Middle frontal gyrus (tissue), 1 donor: ENCODE data around the gene ITIH3.

Experiments
- DNase-seq: peaks from one replicate; pipeline ENCODE4 v3.0.0-alpha.2; 2015; ENCODE audit warnings: low spot score; ENCODE audit errors: extremely low spot score

Gene ITIH3

DNA sequence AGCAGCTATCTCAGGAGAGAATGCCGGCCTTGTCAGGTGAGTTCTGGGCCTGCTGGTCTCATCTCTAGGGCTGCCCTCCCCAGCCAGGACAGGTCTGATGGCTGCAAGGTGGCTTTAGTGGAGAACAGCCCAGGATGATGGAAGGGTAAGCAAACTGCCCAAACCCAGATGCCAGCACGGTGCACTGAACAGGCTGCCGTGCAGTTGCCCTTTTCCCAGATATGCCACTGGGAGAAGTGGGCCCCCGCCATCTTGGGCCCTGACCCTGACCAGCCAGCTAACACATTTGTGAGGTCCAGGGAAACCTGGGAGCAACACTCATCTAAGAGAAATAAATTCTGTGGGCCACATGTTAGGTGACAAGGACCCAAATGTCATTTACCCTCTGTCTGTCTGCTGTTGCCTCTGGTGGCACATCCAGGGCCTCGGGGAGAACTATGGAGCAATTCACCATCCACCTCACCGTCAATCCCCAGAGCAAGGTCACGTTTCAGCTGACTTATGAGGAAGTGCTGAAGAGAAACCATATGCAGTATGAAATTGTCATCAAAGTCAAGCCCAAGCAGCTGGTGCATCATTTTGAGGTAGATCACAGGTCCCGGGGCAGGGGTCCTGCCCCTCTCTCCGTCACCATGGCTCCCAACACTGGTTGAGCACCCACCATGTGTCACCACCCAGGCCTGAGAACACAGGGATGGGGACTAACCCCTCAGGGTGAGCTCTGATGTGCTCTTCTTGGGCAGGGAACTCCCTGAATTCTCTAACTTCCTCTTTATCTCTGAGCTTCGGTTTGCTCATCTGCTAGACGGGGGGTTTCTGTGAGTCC is 15.4 kb upstream of the ITIH3 start:
- DNase-seq: no peak

DNA sequence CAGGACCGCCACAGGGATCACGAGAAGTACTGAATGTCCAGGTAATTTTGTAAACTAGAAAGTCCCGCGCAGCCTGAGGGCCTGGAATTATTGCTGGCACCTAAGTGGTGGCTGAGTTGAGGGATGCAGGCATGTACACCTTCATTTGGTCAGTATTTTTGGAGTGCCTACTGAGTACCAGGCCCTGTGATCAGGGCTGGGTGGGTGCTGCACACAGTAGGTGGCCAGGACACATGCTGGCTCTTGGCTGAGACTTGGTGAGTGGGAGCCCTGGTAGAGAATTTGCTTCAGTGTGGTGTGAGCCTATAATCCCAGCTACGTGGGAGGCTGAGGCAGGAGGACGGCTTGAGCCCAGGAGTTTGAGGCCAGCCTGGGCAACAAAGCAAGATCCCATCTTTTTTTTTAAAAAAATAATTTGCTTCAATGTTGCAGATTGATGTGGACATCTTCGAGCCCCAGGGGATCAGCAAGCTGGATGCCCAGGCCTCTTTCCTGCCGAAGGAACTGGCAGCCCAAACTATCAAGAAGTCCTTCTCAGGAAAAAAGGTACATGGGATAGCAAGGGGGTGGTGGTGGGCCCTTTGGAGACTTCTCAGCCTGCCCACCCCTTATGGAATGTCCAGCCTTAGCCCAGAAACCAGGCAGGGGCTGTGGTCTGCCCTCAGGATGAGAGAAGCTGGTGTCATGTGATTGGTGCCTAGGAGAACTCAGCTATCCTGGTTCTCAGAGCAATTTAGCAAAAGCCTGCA is 14.6 kb upstream of the ITIH3 start:
- no peak for DNase-seq

DNA sequence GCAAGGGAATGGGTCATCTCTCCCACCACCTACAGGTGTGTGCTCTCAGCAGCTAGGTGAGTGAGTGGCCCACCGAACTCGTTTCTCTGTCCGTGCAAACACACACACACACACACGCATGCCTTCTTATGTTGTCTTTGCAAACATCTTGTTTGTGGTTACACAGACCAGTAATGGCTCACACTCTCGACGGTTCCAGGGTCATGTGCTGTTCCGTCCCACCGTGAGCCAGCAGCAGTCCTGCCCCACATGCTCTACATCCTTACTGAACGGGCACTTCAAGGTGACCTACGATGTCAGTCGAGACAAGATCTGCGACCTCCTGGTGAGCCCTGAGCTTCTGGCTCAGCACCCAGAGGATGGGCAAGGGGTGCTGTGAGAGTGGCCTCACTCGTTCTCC is 12.9 kb upstream of the ITIH3 start:
- no peak for DNase-seq

DNA sequence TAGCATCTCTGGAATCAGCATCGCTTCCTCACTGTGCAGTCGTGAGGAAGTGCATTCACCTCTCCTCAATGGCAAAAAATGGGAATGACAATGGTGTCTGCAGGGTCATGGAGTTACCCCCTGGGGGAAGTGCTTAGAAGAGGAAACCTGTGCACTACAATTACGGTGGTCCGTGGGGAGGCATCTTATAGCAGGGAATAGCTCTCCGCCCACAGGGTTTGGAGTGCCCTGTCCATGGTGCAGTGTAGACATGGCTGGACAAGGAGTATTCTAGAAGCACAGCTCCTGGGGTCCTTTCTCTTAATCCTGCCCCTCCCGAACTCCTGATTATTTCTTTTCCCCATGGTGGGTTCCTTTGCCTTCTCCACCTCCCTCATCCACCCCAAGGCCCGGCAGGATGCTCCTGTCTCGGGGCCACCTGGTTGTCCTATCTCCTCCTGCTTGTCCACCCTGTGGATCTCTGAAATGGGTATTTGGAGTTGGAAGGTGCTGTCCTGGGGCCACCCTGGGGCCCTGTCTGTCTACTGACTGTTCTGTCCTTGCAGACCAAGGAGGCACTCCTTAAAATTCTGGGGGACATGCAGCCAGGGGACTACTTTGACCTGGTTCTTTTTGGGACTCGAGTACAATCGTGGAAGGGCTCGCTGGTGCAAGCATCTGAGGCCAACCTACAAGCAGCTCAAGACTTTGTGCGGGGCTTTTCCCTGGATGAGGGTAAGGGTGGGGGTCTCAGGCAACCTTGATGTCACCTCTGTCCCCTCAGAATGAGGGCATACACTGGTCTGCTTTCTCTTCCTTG is 12.0 kb upstream of the ITIH3 start:
- no peak for DNase-seq

DNA sequence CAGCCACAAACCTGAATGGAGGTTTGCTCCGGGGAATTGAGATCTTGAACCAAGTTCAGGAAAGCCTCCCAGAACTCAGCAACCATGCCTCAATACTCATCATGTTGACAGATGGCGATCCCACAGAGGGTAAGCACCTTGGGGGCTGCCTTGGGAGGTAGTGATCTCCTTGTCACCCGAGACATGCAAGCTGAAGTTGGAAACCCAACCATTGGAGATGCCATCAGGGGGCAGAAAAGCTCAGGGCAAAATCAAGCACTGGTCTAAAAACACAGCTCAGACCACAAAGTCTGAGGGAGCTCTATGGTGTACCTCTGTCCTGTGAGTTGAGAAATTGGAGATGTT is 11.4 kb upstream of the ITIH3 start:
- no peak for DNase-seq

DNA sequence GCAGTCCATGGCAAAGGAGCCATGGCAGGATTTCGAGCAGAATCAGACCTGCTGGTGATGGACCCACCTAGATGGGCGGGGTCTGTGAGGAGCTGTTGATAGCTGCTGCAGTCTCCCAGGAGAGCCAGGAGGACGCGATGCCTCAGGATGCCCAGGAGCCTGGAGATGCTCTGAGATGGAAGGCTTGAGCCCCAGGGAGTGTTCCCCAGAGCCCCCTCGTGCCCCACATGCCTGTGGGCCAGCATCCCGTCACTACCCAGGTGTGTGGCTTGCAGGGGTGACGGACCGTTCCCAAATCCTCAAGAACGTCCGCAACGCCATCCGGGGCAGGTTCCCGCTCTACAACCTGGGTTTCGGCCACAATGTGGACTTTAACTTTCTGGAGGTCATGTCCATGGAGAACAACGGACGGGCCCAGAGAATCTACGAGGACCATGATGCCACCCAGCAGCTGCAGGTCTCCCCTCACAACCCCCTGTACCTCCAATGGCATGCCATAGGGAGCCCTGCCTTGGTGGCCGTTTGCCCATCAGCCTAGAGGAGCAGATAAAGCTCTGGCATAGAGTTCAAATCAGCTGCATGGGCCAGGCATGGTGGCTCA is 10.5 kb upstream of the ITIH3 start:
- no peak for DNase-seq

DNA sequence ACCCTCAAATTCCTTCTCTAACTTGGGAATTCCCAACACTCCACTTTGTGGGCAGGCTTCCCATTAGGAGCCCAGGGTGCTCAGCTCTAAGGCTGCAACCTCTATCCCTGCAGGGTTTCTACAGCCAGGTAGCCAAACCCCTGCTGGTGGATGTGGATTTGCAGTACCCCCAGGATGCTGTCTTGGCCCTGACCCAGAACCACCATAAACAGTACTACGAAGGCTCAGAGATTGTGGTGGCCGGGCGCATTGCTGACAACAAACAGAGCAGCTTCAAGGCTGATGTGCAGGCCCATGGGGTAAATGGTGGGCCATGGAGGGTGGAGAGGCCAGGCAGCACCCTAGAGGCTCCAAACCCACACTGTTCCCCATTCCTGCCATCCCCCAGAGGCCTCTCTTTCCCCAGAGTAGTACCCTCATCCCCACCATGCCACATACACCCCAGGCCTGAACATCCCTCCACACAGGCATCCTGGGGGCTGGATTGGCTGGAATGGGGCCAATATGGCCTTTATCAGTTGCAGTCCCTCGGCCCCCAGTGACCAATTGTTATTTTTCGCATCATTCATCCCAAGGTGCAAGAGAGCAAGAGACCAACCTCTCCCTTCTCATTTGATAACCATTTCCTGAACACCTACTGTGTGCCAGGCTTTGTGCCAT is 9.5 kb upstream of the ITIH3 start:
- no peak for DNase-seq

DNA sequence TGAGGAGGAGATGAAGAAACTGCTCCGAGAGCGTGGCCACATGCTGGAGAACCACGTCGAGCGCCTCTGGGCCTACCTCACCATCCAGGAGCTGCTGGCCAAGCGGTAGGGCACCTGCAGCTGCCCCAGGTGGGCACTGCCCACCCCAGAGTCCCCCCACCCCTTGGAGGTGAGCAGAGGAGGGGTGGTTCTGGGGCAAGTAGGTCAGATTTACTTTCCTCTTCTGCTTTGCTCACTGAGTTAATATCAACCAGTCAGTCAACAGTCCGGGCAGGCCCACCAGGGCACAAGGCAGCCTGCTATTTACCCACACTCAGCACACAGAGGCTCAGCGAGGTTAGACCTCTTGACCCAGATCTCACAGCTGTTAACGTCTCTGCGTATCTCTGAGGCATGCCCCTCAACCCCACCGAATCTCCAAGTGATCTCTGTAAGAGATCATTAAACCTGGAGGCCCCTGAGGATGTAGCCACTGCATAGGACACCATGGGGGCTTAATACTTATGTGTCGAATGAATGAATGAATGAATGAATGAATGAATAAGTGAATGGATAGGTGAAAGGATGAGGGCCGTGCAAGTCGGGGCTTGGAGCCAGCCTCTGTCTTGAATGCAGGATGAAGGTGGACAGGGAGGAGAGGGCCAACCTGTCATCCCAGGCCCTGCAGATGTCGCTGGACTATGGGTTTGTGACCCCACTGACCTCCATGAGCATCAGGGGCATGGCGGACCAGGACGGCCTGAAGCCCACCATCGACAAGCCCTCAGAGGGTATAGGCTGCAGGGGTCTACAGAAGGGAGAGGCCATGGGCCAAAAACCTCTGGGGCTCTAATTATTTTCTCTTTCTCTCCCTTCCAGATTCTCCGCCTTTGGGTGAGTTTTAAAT is 8.0 kb upstream of the ITIH3 start:
- DNase-seq: no peak

DNA sequence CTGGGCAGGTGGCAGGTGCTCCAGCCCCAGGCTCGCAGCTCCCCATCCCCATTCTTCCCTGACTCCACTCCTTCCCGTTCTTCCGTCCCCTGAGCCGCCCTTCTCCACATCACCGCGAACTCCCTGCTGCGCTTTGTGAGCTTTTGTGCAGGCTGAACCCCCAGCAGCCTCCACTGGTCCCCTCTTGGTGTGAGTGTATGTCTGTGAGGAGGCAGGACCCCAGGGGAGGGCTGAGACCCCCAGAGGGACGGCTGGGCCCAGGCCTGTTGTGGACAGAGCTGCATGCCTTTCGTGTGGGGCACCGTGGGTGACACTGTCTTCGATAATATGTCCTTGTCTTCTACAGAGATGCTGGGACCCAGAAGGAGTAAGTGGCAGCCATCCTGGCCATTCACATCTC is 7.3 kb upstream of the ITIH3 start:
- DNase-seq: no peak

DNA sequence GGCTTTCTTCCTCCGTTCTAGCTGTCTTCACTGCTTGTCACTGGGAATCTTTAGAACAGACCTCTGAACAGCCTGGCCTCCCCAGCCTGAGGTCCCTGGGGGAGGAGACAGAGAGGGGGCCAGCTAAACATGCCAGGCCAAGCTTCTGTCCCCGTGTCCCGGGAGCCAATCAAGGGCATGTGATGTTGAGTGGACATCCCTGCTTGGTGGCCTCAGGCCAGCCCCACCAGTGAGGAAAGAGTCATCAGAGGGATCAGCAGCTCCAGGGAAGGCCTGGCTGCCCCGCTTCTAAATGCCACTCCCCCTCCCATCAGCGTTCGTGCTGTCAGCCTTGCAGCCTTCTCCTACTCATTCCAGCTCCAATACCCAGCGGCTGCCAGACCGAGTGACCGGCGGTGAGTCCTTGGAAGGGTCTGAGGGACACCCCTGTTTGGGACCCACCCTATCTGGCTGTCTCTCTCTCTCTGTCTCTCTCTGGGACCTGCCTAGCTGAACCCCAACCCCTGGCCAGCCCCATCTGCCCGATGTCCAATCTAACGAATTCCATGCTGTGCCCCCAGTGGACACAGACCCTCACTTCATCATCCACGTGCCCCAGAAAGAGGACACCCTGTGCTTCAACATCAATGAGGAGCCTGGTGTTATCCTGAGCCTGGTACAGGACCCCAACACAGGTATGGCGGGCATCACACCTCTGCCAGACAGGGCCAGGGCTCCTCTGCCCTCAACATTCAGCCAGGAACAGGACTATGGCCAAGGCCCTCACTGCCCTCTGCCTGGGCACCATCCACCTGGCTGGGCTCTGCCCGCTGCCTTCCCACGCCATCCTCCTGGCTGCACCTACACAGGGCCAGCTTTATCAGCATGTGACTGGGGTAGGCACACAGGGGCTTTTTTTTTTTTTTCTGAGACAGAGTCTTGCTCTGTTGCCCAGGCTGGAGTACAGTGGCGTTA is 6.6 kb upstream of the ITIH3 start:
- no peak for DNase-seq

DNA sequence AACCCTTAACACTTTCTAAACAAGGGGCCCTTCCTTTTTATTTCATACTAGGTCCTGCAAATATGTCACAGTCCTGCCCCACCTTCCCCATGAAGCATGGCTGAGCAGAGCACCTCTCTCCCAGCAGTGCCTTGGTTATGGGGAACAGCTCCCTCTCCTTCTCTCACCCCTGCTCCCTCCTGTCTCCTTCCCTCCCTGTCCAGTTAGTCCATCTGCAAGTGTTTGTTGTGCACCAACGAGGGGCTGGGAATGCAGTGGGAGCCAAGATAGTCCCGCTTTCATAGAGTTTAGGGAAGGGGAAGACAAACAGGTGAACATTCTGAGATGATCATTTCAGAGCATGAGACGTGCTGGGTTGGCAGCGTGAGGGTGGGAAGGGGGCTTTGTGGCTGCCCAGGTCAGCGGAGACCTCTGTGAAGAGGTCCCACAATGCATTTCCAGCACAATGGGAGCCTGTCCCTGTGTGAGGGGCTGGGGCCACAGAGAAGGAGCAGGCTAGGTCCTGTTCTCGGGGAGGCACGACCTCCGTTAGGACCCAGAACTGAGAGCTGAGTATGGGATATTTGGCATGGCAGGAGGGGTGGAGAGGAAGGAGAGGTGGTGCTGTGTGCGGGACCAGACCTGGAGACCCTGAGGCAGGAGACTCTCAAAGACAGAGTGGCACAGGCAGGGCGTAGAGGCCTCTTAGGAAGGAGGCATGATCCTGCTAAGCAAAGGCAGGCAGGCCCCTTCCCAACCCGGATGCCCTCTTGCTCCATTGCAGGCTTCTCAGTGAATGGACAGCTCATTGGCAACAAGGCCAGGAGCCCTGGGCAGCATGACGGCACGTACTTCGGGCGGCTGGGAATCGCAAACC is 5.5 kb upstream of the ITIH3 start:
- DNase-seq: no peak

DNA sequence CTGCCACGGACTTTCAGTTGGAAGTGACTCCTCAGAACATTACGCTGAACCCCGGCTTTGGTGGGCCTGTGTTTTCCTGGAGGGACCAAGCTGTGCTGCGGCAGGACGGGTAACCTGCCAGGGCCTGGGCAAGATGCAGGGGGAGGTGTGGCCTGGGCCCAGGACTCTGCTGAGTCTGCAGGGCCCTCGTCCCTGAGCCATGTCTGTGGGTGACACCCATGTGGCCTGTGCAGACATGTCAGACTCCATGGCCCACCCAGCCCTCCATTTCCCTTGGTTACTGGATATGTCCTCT is 4.9 kb upstream of the ITIH3 start:
- no peak for DNase-seq

DNA sequence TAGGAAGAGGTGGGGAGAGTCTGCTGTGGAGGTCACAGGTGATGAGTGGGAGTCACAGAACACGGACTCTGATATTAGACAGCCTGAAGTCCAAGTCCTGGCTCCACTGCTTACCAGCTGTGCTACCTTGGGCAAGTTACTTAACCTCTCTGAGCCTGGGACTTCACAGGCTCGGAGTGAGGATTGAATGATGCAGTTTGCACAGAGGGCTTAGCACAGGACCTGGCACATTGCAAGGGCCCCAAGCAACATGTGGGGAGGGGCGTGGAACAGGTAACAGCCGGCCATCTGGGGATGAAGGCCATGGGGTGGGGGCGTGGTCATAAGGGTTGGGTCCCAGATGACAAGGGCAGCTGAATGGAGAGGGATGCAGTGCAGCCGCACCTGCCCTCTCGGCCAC is 4.3 kb upstream of the ITIH3 start:
- DNase-seq: no peak

DNA sequence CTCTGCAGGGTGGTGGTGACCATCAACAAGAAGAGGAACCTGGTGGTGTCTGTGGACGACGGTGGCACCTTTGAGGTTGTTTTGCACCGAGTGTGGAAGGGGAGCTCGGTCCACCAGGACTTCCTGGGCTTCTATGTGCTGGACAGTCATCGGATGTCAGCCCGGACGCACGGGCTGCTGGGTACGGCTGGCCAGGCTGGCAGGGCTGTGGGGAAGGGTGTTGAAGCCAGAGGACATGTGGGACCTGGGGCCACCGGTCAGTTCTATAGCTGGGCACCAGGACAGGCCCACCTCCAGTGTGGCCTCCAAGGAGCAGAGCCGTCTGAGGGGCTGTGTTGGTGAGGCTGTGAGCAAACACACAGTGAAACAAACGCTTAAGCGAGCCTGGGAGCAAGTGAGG is 3.9 kb upstream of the ITIH3 start:
- DNase-seq: no peak

DNA sequence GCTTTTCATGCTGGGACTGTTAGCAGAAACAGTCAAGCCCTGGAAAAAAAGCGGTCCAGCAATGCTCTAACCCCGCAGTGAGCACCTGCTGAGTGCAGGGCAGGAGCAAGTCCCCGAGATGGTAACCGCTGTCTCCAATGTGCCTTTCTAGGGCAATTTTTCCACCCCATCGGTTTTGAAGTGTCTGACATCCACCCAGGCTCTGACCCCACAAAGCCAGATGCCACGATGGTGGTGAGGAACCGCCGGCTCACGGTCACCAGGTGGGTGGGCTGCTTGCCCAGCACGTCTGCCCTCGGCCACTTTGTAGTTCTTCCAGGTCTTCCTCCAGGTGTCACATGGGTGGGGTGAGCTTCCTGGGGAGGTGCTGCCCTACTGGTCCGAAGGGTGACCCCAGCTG is 3.2 kb upstream of the ITIH3 start:
- no peak for DNase-seq

DNA sequence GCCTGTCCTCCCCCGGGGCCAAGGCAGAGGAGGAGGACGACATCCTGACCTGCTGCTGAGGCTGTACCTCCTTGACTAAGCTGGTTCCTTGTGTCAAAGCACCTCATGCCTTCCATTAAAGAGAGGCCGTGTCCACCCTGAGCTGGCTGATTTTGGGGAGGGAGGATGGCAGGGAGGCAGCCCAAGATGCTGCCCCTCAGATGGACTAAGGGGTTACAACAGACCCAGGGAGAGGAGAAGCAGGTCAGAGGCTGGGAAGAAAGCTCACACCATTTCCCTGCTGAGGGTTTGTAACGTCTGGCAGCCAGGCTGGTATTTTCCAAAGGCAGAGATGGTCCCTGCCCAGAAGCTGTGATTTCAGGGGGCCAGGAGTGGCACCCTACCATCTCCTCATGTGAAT is 2.7 kb upstream of the ITIH3 start:
- DNase-seq: no peak

DNA sequence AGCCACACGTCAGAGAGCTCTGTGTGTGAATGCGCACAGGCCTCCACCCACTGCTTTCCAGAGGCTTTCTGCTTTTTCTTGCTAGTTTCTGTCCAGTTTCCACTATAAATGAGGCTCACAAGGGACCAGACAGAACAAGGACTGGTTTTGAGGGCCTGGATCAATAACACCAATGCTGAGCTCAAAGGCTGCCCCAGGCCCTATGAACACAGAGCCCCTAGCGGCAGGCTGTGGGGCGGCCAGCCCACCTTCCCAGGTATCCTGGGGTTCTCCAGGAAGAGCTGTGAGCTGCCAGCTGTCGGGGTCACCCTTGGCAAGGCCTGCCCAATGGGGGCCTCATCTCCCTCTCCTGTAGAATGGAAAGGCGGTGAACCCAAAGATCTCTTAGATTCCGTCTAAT is 2.2 kb upstream of the ITIH3 start:
- no peak for DNase-seq

DNA sequence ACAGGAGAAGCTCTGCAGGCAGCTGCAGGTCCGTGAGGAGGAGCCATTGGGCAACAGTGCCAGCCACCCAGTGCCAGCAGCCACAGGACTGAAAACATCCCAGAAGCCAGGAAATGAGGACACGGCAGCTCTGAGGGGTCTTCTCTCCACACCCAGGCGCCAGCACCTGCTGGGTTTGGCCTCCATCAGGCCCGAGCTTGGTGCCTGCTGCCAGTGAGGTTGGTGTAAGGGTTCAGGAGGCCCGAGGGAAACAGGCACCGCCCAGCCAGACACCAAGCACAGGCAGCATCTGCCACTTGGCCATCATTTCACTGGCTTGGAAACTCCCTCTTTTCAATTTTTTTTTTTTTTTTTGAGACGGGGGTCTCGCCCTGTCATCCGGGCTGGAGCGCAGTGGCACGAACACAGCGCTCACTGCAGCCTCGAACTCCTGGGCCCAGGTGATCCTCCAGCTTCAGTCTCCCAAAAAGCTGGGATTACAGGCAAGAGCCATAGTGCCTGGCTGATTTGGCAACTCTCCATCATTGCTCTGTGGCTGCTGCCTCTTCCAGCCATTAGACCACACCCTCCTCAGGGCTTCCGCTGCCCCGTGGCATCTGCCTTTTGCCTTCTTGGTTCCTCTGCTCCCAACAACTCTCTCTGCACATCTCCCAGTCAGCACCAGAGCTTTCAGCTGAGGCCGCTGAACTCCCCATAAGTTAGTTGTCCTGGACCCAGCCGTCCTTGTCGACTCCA is 1.5 kb upstream of the ITIH3 start:
- no peak for DNase-seq
